ENCODE data around the gene PI4KA. TPM values are rescaled to one million over a fixed set of nuclear protein-coding genes. Genes with fewer than 3 reads are reported as not detected.
"Not testable (repeated sequence)": the region's sequence is repeated elsewhere in the genome, so short reads cannot be mapped to it uniquely, and the experiment has no call there.

The PI4KA gene
- total RNA-seq, 1 experiment from 2014 or later = 40.0 TPM

DNA sequence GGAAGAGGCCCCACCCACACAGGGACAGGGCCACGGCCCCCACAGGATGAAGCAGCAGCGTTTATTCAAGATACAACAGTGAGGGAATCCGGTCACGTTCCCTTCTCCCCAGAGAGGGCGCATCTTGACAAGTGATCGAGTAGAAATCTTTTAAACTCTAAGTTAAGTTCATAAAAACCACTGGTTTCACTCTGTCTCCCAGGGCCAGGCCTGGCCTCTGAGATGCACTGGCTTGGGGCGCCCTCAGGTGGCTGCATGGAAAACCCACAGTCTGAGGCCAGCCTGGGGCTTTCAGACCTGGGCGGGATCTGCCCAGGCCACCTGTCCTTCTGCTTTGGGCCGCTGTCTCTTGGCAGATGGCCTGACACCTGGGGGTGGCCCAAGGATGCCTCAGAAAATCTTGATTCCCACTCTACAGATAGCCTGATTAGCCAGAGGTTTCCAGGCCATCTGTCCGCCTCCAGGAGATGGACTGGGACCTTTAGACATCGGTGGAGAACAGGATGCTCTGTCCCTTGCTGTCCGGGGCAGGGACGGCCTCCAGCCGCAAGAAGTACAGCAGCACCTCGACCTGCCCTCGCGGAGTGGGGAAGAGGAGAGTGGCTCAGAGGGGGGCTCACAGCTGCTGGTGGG, 161.0 kb downstream of the PI4KA start:
- peak; percentile 67 for DNase-seq (ENCODE audit: low read depth)

DNA sequence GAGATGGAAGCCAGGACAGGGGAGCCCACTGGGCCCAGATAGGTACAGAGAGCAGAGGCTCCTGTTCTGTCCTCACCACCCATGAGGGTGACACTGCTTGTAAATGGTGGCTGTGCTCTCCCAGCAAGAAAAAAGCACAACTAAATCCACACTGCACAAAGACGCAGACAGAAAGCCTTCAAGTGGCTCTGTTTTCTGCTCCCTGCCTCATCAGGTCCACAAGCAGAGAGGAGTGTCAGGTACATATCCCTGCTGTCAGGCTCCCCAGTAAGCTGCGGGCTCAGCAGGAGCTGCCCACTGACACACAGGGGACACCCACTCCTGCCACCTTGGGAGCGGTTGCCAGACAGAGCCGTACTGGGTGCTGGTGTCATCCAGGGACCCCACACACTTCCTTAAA, 162.6 kb downstream of the PI4KA start:
- not testable (repeated sequence) for DNase-seq (ENCODE audit: low read depth)

DNA sequence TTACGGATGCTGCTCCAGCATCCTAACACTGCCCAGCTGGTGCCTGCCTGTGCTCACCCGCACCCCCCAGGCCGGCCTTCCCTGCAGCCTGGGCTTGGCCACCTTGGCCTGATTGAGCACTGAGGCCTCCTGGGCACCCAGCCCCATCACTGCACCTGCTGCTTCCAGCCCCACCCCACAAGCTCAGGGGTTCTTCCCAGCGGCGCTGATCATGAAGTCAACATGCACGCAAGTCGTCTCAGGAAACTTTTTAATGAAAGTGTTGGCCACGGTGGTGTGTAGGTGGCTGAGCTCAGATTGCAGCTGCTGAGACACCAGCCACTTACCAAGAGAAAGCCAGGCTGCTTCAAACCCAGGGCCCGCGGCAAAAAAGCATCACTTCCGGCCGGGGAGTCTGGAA, 163.4 kb downstream of the PI4KA start:
- DNase-seq (ENCODE audit: low read depth) = not testable (repeated sequence)

DNA sequence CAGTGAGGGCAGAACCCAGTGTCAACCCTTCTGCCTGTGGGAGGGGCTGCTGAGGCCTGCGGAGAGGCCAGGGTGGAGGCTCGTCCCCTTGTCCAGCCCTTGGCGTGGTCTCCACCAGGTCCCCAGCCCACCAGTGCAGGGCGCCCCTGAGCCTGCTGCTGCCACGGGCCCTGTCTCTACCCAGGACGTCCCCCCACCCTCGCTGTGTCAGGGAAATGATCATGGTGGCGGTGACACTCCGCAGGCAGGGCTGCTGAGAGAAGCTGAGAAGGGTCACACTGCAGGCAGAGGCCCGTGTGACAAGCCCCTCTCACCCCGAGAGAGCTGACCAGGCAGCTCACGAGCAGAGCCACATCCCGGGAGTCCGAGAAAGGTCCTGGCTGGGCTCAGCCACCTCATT, 164.4 kb downstream of the PI4KA start:
- DNase-seq (ENCODE audit: low read depth) = not testable (repeated sequence)

DNA sequence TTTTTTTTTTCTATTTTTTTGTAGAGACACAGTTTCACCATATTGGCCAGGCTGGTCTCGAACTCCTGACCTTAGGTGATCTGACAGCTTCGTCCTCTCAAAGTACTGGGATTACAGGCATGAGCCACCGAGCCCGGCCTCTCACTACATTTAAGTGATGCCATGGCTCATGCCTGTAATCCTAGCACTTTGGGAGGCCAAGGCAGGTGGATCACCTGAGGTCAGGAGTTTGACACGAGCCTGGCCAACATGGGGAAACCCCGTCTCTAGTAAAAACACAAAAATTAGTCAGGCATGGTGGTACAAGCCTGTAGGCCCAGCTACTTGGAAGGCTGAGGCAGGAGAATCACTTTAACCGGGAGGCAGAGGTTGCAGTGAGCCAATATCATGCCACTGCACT, 165.7 kb downstream of the PI4KA start:
- not testable (repeated sequence) for DNase-seq (ENCODE audit: low read depth)

DNA sequence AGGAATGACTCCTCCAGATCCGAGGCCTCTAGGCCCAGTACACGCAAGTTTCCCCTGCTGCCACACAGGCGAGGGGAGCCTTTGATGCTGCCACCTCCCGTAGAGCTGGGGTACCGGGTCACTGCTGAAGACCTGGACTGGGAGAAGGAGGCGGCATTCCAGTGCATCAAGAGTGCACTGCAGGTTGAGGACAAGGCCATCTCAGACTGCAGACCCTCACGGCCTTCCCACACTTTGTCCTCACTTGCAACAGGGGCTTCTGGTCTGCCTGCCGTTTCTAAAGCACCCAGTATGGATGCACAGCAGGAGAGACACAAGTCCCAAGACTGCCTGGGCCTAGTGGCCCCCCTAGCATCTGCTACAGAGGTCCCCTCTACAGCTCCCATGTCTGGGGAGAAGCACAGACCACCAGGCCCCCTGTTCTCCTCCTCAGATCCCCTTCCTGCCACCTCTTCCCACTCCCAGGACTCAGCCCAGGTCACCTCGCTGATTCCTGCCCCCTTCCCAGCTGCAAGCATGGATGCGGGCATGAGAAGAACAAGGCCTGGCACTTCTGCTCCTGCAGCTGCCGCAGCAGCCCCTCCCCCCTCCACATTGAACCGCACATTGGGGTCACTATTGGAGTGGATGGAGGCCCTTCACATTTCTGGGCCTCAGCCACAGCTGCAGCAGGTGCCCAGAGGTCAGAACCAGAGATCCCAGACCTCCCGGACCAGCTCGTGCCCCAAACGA, 167.9 kb downstream of the PI4KA start:
- not testable (repeated sequence) for DNase-seq (ENCODE audit: low read depth)

DNA sequence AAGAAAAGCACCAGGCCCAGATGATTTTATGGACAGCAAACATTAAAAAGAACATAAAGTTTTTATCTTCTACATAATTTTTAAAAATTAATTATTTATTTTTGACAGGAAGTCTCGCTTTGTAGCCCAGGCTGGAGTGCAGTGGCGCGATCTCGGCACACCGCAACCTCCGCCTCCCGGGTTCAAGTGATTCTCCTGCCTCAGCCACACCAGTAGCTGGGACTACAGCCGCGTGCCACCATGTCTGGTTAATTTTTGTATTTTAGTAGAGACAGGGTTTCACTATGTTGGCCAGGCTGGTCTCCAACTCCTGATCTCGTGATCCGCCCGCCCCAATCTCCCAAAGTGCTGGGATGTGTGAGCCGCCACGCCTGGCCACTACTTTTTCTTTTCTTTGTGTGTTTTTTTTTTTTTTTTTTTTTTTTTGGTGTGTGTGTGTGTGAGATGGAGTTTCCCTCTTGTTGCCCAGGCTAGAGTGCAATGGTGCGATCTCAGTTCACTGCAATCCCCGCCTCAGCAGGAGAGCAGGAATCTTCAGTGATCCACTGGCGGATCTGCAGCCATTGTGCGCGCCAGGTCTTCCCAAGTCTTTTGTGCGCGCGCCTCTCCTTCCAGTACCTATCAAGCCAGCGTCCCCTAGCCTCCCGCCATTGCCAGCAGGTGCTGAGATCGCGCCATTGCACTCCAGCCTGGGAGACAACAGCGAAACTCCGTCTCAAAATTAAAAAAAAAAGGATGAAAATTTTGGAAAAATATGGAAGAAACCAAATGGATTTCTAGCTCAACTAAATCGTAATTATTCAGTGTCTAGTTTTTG, 171.0 kb downstream of the PI4KA start:
- DNase-seq (ENCODE audit: low read depth) = not testable (repeated sequence)

DNA sequence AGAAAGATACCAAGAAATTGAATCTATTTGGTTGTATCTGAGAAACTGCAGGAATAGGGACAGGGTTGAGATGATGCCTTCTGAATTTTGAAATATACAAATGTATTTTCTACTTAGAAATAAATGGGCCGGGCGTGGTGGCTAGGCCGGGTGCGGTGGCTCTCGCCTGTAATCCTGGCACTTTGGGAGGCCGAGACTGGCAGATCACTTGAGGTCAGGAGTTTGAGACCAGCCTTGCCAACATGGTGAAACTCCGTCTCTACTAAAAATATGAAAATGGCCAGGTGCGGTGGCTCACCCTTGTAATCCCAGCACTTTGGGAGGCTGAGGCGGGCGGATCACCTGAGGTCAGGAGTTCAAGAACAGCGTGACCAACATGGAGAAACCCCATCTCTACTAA, 172.8 kb downstream of the PI4KA start:
- DNase-seq (ENCODE audit: low read depth) = not testable (repeated sequence)

DNA sequence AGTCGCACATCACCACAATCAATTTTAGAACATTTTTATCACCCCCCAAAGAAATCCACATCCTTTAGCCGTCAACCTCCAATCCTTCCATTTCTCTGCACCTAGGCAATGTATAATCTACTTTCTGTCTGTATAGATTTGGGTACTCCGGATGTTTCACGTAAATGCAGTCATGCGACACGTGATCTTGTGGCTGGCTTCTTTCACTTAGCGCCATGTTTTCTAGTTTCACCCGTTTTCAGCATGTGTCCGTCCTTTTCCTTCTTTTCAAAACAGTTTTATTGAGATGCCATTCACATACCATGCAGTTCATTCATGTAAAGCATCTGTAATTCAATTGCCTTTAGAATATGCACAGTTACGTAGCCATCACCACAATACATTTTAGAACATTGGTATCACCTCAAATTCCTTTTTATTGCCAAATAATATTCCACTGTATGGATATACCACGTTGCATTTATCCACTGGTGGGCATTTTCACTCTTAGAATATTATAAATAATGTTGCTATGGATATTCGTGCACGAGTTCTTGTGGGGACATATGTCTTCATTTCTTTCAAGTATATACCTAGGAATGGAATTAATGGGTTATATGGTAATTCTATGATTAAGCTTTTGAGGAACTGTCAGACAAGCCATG, 179.7 kb downstream of the PI4KA start:
- not testable (repeated sequence) for DNase-seq (ENCODE audit: low read depth)

DNA sequence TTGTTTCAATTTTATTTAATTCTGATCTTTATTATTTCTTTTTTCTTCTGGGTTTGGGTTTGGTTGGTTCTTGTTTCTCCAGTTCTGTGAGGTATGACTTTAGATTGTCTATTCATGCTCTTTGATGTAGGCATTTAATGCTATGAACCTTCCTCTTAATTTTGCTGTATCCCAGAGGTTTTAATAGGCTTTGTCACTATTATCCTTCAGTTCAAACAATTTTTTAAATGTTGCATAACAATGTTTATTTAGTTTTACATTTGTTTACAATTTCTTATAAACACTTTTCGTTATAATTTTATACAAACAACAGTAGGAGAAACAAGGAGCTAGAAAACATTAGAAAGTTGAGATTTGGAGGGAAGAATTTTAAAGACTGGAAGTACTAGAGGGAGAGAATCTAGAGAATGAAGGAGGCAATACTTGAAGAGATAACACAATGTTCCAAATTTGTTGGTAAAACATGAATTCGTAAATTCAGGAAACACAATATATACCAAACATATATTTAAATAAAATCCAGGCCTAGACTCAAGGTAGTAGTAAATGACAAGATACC, 180.8 kb downstream of the PI4KA start:
- no peak for DNase-seq (ENCODE audit: low read depth)

DNA sequence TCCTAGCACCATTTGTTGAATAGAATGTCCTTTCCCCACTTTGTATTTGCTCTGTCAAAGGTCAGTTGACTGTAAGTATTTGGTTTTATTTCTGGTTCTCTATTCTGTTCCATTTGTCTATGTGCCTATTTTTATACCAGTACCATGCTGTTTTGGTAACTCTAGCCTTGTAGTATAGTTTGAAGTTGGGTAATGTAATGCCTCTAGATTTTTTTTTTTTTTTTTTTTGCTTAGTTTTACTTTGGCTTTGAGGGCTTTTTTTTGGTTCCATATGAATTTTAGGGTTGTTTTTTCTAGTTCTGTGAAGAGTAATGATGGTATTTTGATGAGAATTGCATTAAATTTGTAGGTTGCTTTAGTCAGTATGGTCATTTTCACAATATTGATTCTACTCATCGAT, 183.0 kb downstream of the PI4KA start:
- not testable (repeated sequence) for DNase-seq (ENCODE audit: low read depth)

DNA sequence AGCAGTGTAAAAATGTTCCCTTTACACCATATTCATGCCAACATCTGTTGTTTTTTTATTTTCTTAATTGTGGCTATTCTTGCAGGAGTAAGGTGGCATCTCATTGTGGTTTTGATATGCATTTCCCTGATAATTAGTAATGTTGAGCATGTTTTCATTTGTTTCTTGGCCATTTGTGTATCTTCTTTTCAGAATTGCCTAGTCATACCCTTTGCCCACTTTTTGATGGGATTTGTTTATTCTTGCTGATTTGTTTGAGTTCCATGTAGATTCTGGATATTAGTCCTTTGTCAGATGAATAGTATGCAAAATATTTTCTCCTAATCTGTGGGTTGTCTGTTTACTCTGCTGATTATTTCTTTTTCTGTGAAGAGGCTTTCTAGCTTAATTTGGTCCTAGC, 183.6 kb downstream of the PI4KA start:
- DNase-seq (ENCODE audit: low read depth) = no peak

DNA sequence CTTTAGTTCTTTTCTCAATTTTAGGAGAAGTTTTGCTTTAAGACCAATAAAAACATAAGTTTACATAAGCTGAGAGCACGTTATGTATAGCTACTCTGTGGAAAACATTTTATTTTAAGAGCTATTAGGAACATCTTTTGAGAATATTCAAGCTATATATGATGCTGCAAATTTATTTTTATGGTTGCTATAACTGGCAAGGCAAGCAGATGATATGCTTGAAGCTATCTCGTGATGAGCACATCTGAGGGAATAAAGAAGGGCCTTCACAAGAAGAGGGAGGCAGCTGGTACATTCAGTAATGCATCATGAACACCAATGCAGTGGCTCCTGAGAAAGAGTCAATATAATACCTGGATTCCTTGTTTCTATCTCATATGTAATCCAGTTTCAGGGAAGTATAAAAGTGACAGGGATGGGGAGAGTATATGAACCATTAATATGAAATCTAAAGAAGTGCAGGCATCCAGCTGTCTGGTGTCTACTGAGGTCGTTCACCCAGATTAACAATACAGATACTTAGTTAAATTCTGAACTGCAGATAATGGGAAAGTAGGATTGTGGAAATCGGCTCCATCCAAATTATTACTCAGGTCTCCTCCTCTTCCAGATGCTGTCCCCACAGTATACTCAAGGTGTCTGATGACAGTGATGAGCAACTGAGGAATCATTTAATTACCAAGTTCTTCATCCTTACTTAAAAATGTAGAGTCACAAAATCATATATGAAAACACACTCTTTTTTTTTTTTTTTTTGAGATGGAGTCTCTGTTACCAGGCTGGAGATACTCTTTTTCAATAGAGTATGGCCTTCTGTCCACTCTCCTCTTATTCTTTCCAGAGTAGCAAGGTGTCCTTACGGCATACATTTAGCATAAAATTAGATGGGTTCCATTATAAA, 185.1 kb downstream of the PI4KA start:
- DNase-seq (ENCODE audit: low read depth) = no peak

DNA sequence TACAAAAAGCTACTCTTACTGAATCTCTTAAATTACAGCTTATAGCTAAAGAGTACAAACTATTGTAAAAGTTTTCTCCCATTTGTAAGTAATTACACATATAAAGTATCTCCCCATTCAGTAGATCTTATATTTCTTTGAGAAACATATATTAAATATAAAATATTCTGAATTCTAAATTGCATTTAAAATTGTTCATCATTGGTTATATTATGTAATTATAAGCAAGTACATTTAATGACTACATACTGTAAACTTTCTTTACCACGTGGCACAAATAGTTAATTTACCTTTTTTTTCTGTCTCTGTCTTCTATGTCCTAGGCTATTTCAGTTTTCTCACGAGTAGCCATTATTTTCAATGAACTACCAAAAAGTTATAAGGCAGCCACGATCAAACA, 185.9 kb downstream of the PI4KA start:
- DNase-seq (ENCODE audit: low read depth) = no peak

DNA sequence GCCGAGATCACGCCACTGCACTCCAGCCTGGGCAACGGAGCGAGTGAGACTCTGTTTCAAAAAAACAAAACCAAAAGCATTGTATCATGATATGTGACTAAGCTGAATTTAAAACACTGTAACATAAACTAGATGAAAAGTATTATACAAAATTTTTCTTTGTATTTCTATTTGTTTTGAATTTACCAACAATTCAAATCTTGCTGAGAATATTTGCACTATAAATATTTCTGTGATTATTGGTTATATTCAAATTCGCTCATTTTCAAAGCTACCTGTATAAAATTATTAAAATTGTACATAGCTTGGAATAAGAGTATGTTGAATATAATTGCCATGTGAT, 186.6 kb downstream of the PI4KA start:
- no peak for DNase-seq (ENCODE audit: low read depth)

DNA sequence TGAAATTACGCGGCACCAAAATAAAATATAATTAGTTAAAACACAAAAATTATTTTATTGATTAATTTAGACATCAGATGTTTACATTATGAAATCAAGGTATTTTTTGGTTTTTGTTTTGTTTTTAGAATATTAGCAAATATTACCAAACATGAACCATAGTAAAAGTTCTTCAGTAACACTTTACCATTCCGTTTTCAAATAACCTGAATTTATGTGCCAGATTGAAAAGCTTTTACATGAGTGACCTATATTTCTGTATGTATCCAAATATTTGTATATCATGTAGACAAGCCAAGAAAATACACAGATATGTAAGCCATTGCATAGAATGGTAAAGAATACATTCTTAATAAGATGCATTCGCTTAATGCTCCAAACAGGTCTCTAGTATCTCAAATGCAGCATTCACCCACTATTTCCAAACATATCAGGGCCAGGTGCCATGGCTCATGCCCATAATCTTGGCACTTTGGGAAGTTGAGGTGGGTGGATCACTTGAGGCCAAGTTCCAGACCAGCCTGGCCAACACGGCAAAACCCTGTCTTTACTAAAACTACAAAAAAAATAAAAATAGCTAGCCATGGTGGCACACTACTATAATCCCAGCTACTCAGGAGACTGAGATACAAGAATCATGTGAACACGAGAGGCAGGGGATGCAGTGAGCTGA, 187.1 kb downstream of the PI4KA start:
- no peak for DNase-seq (ENCODE audit: low read depth)

DNA sequence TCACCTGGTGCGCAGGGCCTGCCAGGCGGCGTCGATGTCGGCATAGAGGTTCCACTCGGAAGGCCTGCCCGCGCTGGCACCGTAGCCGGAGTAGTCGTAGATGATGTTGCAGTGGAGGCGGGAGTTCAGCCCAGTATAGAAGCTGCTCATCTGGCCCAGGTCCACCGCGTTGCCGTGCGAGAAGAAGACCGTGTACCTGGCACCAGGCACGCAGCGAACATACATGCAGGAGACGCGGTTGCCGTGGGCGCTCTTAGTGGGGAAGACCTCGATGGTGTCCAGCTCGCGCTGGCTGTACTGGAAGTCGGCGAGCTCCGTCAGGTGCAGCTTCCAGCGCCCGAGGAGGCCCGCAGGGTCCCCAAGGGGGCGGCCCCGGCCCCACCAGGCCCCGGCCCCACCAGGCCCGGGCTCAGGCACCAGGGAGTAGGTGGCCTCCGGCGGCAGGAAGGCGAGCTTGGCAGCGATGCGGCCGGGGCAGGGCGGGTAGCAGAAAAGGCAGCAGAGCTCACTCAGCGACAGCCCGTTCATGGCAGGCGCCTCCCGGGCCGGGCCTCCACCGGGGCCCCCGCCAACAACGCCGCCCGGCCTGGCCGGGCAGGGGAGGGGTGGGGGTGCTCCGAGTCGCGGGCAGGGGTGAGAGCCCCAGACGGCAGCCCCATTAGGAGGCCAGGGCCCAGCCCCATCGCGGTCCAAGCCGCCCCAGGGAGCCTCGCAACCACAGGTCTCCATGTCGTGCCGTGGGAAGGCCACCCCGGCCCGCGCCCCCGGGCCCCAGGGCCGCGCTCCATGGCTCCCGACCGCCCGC, 188.0 kb downstream of the PI4KA start:
- not testable (repeated sequence) for DNase-seq (ENCODE audit: low read depth)

DNA sequence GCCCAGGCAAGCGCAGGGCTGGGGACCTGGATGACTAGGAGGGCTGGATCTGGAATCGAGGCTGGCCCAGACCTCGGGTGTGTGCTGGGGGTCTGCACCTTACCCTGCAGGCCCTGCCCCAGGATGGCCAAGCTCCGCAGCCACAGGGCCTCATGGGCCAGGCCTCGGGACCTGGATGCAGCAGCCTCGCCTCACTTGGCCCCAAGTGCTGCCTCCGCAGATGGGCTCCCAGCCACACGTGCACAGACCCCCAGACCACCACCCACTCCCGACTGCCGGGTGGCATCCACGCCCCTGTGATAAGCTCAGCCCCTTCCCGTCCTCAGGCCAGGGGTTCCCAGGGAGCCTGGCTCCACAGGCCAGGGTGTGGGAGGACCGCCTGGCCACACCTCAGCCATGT, 188.7 kb downstream of the PI4KA start:
- DNase-seq (ENCODE audit: low read depth) = not testable (repeated sequence)

DNA sequence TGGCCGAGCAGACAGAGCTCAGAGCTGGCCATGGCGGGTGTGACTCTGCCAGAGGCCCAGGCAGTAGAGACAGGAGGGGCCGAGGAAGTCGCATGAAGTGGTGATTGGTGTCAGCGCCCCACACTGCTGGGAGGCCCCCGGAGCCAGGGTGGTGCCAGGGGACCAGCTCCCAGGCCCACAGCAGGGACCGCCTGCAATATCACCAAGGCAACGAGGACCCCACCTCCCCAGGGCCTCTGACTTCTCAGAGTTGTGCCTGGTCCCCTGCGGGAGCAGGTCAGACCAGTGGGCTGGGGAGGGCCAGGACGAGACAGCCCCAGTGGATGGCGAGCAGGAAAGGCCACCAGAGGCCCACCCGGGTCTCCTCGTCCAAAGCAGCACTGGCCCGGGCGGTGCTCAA, 189.1 kb downstream of the PI4KA start:
- not testable (repeated sequence) for DNase-seq (ENCODE audit: low read depth)

Data from LHCN-M2 (cell line).